AG09309 (cell line): ENCODE results near the gene SLC30A7.
A peak's percentile ranks its signal among the peaks of the same experiment; 100 is the strongest.

Experiments
- DNase-seq: peaks from one replicate; pipeline ENCODE4 v3.0.0-alpha.2; 2010; ENCODE audit warnings: low read depth
- H3K4me3 ChIP-seq: 2 replicates; pipeline ENCODE4 v1.5.1; 2011; ENCODE audit warnings: mild to moderate bottlenecking, low read depth, low read length, moderate library complexity; ENCODE audit not compliant: control insufficient read depth
- TF ChIP-seq, protein P1 (sequence below): IDR thresholded peaks from 2 replicates; pipeline ENCODE4 v1.5.1; 2011; ENCODE audit warnings: mild to moderate bottlenecking, low read depth, low read length, inconsistent platforms; ENCODE audit not compliant: insufficient read depth, control insufficient read depth; ENCODE audit errors: missing control alignments

The SLC30A7 gene

DNA sequence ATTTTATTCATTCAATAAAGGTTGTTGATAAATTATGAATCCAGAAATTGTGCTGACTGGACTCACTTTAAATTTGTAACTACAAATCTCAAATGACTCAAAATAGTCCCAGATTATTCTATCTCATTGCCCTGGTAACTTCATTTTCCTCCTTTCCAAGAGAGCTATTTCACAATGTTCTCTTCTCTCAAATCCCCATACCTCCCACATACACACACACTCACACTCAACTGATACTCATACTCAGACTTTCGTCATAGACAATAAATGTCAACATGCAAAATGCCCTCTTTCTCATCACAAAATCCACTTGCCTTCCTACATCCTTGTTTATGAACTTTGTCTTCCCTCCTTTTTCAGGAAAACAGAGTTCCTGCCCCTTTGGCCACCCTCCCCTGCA, 34.5 kb upstream of the SLC30A7 start:
- no peak overlapping the region for H3K4me3 ChIP-seq
- peak; percentile 45 for DNase-seq
- TF ChIP-seq, protein P1, sequence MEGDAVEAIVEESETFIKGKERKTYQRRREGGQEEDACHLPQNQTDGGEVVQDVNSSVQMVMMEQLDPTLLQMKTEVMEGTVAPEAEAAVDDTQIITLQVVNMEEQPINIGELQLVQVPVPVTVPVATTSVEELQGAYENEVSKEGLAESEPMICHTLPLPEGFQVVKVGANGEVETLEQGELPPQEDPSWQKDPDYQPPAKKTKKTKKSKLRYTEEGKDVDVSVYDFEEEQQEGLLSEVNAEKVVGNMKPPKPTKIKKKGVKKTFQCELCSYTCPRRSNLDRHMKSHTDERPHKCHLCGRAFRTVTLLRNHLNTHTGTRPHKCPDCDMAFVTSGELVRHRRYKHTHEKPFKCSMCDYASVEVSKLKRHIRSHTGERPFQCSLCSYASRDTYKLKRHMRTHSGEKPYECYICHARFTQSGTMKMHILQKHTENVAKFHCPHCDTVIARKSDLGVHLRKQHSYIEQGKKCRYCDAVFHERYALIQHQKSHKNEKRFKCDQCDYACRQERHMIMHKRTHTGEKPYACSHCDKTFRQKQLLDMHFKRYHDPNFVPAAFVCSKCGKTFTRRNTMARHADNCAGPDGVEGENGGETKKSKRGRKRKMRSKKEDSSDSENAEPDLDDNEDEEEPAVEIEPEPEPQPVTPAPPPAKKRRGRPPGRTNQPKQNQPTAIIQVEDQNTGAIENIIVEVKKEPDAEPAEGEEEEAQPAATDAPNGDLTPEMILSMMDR = no peak

DNA sequence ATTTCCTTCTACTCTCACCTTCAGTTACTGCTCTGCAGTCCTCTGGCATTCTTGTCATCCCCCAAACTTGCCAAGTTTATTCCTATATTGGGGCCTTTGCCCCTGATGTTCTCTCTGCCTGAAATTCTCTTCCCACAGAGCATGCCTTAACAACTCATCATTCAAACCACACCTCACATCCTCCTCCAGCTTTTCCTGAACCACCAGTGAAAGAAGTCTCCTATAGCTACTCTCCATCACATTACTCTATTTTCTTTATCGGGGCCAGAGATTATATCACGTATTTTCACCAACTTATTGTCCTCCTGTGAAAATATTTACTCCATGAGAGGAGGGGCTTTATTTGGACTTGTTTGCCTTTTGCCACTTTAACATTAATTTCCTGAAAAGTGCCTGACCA, 33.3 kb upstream of the SLC30A7 start:
- DNase-seq = peak; percentile 61
- H3K4me3 ChIP-seq = no peak overlapping the region
- TF ChIP-seq, protein P1 = no peak

DNA sequence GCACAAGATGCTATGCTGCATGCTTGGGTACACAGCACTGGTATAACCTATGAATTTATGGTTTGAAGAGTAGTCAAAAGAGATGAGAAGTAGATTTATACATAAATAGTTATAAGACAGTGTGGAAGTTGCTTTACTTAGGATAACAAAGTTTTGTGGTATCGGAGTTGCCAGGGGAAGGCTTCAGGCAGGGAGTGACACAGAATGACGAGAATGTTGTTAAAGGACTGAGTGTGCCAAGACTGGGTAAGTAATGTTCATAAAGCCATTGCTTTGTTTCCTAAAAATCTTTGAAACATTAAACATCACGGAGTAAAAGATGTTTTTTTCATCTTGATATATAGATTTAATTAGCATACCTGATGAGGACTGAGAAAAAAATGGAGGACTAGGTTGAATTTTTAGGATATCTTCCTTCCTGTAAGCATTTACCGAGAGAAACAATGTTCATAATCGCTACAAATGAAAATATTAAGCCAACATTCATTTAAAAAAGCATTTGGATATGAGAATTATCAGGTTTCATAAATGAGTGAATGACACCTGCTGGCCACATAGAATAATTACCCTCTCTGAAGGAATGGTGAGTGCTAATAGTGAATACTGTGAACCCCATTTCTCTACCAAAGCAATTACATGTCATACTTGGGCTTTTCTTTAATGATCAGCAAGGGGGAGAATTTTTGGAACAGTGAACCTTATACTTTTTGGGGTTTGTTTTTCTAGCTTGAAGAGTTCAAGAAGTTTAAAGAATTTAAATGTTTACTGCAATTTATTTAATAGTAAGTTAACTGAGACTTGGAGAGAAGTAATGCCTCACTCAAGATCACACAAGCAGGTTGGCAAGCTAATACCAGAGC, 29.6 kb upstream of the SLC30A7 start:
- no peak overlapping the region for H3K4me3 ChIP-seq
- peak; percentile 40 for DNase-seq
- TF ChIP-seq, protein P1 = peak; percentile 36

- H3K4me3 ChIP-seq = no peak overlapping the region
- TF ChIP-seq, protein P1 = no peak
- DNase-seq = no peak
These were observed 29.0 kb upstream of the SLC30A7 start for GRCh38 chr1:100866901-100867206.

GRCh38 chr1:100868364-100868995, 27.4 kb upstream of the SLC30A7 start:
- peak; percentile 21 for DNase-seq
- no peak overlapping the region for H3K4me3 ChIP-seq
- TF ChIP-seq, protein P1 = peak; percentile 46

DNA sequence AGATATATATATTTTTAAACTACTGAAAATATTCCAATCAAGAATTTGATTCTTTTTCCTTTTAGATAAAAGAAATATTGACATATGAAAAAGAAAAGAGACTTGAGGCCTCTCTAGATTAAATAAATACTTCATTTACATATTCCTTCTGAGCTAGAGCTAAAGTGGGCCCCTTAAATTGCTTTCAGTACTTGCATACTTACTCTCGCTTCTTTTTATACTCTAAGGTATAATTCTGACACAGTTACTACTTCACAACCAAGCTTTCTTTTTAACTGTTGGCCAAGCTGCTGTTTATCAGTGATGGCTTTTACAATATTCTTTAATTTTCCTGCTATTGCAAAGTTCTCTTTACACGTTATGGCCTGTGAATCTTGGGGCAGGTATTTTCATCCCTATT, 25.9 kb upstream of the SLC30A7 start:
- no peak for DNase-seq
- no peak overlapping the region for H3K4me3 ChIP-seq
- TF ChIP-seq, protein P1 = no peak

- TF ChIP-seq, protein P1 = no peak
- H3K4me3 ChIP-seq = no peak overlapping the region
- no peak for DNase-seq
These were observed 21.5 kb upstream of the SLC30A7 start for GRCh38 chr1:100874433-100874832.
